Activated B cell treated with CpG ODN at 0.5 μM for 24 hours (primary cell): ENCODE results near the gene AUTS2. TPM values are rescaled to one million over a fixed set of nuclear protein-coding genes. Genes with fewer than 3 reads are reported as not detected.

ENCODE experiments used
- ATAC-seq: fragments of 200-7000 bp; cut with Tn5 transposase; one replicate; pipeline ENCODE4 v1.10.0; 2021; ENCODE audit warnings: low read depth, mild to moderate bottlenecking, moderate library complexity
- CTCF ChIA-PET: fragments of 350-600 bp; sonication (Branson Sonifier 250); formaldehyde crosslinking; loops from one replicate; lab custom pipeline; 2021; ENCODE audit warnings: antibody characterized with exemption; lab: Charles Lee
- POLR2A ChIA-PET: fragments of 350-600 bp; sonication (Branson Sonifier 250); formaldehyde crosslinking; loops from one replicate; lab custom pipeline; 2021; ENCODE audit warnings: antibody characterized with exemption; lab: Charles Lee
- DNase-seq: peaks from one replicate; pipeline ENCODE4 v3.0.0; 2022
- H3K27ac Mint-ChIP-seq: one replicate; pipeline ENCODE4 v1.8.0; 2020; ENCODE audit warnings: mixed read lengths
- H3K27me3 Mint-ChIP-seq: one replicate; pipeline ENCODE4 v1.8.0; 2021; ENCODE audit warnings: mixed read lengths
- H3K36me3 Mint-ChIP-seq: one replicate; pipeline ENCODE4 v1.8.0; 2021; ENCODE audit warnings: low read depth, mixed read lengths
- H3K4me1 Mint-ChIP-seq: one replicate; pipeline ENCODE4 v1.8.0; 2021; ENCODE audit warnings: mixed read lengths
- H3K4me3 Mint-ChIP-seq: one replicate; pipeline ENCODE4 v1.8.0; 2020; ENCODE audit warnings: mild to moderate bottlenecking, mixed read lengths
- H3K9me3 Mint-ChIP-seq: one replicate; pipeline ENCODE4 v1.8.0; 2020; ENCODE audit warnings: mixed read lengths
- CTCF ChIP-seq: fragments of 200-600 bp; IDR thresholded peaks from one replicate; pipeline ENCODE4 v1.8.0; 2022; ENCODE audit warnings: antibody characterized with exemption, mild to moderate bottlenecking
- intact Hi-C: fragments of 100-400 bp; cut with micrococcal nuclease; formaldehyde crosslinking; loops from one replicate; pipeline ENCODE4 v1.15.1; 2024
- total RNA-seq: library from RNA; stranded (reverse); gene quantifications from 2 replicates; pipeline ENCODE4 v1.2.3, GENCODE V29; 2022

Gene AUTS2
- total RNA-seq, 1 donor from 2014 or later, result 15.9 TPM

- H3K4me3 Mint-ChIP-seq, result peak overlapping the region; percentile 93
- intact Hi-C loops, result loop anchor here (1.0 to 10.0 kb wide), 7 partner anchors 66 to 1096 kb away; no protein-coding TSS in a partner anchor
- TF ChIP-seq CTCF, result no peak
- POLR2A ChIA-PET, result interaction anchor here (1.0 to 1.4 kb wide), 3 partner anchors 99 to 406 kb away, joined by 4 to 5 read pairs (median 5); no protein-coding TSS in a partner anchor
- DNase-seq, result no peak
- H3K36me3 Mint-ChIP-seq, result peaks cover 4% of the 10 kb centered on the region
- H3K4me1 Mint-ChIP-seq, result peaks cover 16% of the 10 kb centered on the region
- H3K9me3 Mint-ChIP-seq, result no peaks in the 10 kb centered on the region
- CTCF ChIA-PET, result no interaction called here
- ATAC-seq, result no peak
- H3K27ac Mint-ChIP-seq, result peak overlapping the region; percentile 83
- no peaks in the 10 kb centered on the region for H3K27me3 Mint-ChIP-seq
Measured at GRCh38 chr7:69598487-69599285, 411 bp downstream of the AUTS2 start.

- intact Hi-C loops, result loop anchor here (2.0 to 10.0 kb wide), 5 partner anchors 65 to 1095 kb away; no protein-coding TSS in a partner anchor
- peaks cover 4% of the 10 kb centered on the region for H3K36me3 Mint-ChIP-seq
- POLR2A ChIA-PET, result interaction anchor here (0.8 to 1.3 kb wide), 3 partner anchors 51 to 140 kb away, joined by 3 to 5 read pairs (median 3); no protein-coding TSS in a partner anchor
- H3K4me3 Mint-ChIP-seq, result peak overlapping the region; percentile 93
- peak; percentile 29 for DNase-seq
- no peaks in the 10 kb centered on the region for H3K9me3 Mint-ChIP-seq
- peak overlapping the region; percentile 59 for H3K27ac Mint-ChIP-seq
- ATAC-seq, result no peak
- no peaks in the 10 kb centered on the region for H3K27me3 Mint-ChIP-seq
- peaks cover 16% of the 10 kb centered on the region for H3K4me1 Mint-ChIP-seq
- CTCF ChIA-PET, result no interaction called here
- TF ChIP-seq CTCF, result no peak
Measured at GRCh38 chr7:69599286-69599954, 1.1 kb downstream of the AUTS2 start.

- Mint-ChIP-seq H3K4me3 (peak overlapping the region; percentile 93), H3K4me1 (peaks cover 16% of the 10 kb centered on the region), H3K27me3 (no peaks in the 10 kb centered on the region), H3K9me3 (no peaks in the 10 kb centered on the region), H3K36me3 (peaks cover 4% of the 10 kb centered on the region), H3K27ac (peak overlapping the region; percentile 65)
- intact Hi-C loops, result loop anchor here (2.0 to 10.0 kb wide), 5 partner anchors 65 to 1095 kb away; no protein-coding TSS in a partner anchor
- ATAC-seq (no peak), DNase-seq (no peak)
- ChIA-PET POLR2A (interaction anchor here (0.6 to 1.3 kb wide), 5 partner anchors 18 to 204 kb away, joined by 3 to 5 read pairs (median 3); no protein-coding TSS in a partner anchor), CTCF (no interaction called here)
- no peak for TF ChIP-seq CTCF
Measured at GRCh38 chr7:69599955-69600709, 1.9 kb downstream of the AUTS2 start.

DNA sequence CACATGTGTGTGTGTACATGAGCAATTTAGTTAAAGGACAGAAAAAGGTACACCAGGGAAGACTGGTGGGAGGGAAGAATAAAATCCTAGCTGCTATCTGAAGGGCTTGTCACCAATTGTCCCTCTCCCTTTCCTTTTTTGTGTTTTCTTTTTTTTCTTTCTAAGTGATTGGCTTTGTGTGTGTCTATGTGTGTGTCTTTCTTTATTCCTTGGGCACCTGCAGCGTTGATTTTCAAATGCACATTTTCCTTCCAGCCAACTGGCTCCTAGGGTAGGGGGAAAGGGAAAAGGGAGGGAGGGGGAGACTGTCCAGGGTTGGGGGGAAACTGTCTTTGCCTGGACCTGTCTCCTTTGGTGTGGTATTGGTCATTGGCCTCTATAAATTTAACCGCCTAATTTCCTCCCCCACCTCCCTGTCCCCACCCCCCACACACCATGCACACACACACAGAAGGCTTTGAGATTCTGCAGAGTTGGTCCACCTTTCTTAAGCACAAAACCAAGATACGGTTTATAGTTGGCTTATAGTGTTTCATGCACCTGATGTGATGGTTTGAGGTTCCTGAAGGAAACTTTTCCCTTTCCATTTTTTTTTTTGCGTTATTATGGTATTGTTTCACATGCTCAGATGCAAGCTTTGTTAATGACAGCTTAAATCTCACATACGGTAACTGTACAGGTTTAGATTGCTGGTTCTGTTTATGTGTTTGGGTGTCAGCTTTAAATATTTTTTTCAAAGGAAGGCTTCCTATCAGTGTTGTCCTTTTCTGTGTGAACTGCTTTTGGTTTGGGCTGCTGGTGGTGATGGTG is 2.6 kb downstream of the AUTS2 start:
- ATAC-seq (no peak), DNase-seq (no peak)
- CTCF ChIA-PET, result no interaction called here
- H3K4me3 Mint-ChIP-seq, result peak overlapping the region; percentile 52
- H3K4me1 Mint-ChIP-seq, result peaks cover 16% of the 10 kb centered on the region
- H3K27ac Mint-ChIP-seq, result no peak overlapping the region
- H3K27me3 Mint-ChIP-seq, result no peaks in the 10 kb centered on the region
- H3K9me3 Mint-ChIP-seq, result no peaks in the 10 kb centered on the region
- no peak for TF ChIP-seq CTCF
- peaks cover 4% of the 10 kb centered on the region for H3K36me3 Mint-ChIP-seq
- intact Hi-C loops, result no loop called here
- POLR2A ChIA-PET, result interaction anchor here (0.6 to 1.3 kb wide), 4 partner anchors 18 to 203 kb away, joined by 3 to 5 read pairs (median 4); no protein-coding TSS in a partner anchor
